H9 (cell line): ENCODE results near the gene PCDHA12. TPM values are rescaled to one million over a fixed set of nuclear protein-coding genes. Genes with fewer than 3 reads are reported as not detected.

Source experiments
- DNase-seq: peaks from one replicate; pipeline ENCODE4 v3.0.0-alpha.2; 2017
- H2AFZ ChIP-seq: one replicate; pipeline ENCODE4 v1.6.1; 2013; ENCODE audit warnings: mild to moderate bottlenecking, low read length, control low read depth, moderate library complexity
- H2AK5ac ChIP-seq: 2 replicates; pipeline ENCODE4 v1.6.1; 2013; ENCODE audit warnings: low read length, control low read depth, mixed read lengths; ENCODE audit not compliant: insufficient read length
- H2BK120ac ChIP-seq: one replicate; pipeline ENCODE4 v1.6.1; 2013; ENCODE audit warnings: low read depth, mild to moderate bottlenecking, low read length, control low read depth, inconsistent platforms; ENCODE audit not compliant: poor library complexity, severe bottlenecking
- H2BK12ac ChIP-seq: 2 replicates; pipeline ENCODE4 v1.6.1; 2013; ENCODE audit warnings: low read length, control low read depth, mixed read lengths, low read depth; ENCODE audit not compliant: insufficient read length
- H2BK15ac ChIP-seq: 2 replicates; pipeline ENCODE4 v1.6.1; 2013; ENCODE audit warnings: low read depth, low read length, control low read depth
- H2BK20ac ChIP-seq: one replicate; pipeline ENCODE4 v1.6.1; 2013; ENCODE audit warnings: low read depth, mild to moderate bottlenecking, low read length, control low read depth, inconsistent platforms; ENCODE audit not compliant: poor library complexity, severe bottlenecking
- H2BK5ac ChIP-seq: 2 replicates; pipeline ENCODE4 v1.6.1; 2013; ENCODE audit warnings: low read length, control low read depth, mixed read lengths; ENCODE audit not compliant: insufficient read length
- H3K14ac ChIP-seq: 2 replicates; pipeline ENCODE4 v1.6.1; 2013; ENCODE audit warnings: low read length, control low read depth; ENCODE audit not compliant: insufficient read depth
- H3K18ac ChIP-seq: 2 replicates; pipeline ENCODE4 v1.6.1; 2013; ENCODE audit warnings: low read depth, mild to moderate bottlenecking, mixed read lengths, low read length, control low read depth; ENCODE audit not compliant: insufficient read length
- H3K23ac ChIP-seq: 2 replicates; pipeline ENCODE4 v1.6.1; 2013; ENCODE audit warnings: low read length, control low read depth, mixed read lengths, low read depth; ENCODE audit not compliant: insufficient read length
- H3K23me2 ChIP-seq: 2 replicates; pipeline ENCODE4 v1.6.1; 2013; ENCODE audit warnings: low read depth, mild to moderate bottlenecking, mixed read lengths, low read length, control low read depth; ENCODE audit not compliant: insufficient read length, poor library complexity, severe bottlenecking
- H3K27ac ChIP-seq: 2 replicates; pipeline ENCODE4 v1.5.1; 2013; ENCODE audit warnings: low read length, control low read depth, mixed read lengths, low read depth; ENCODE audit not compliant: insufficient read length
- H3K27me3 ChIP-seq: 2 replicates; pipeline ENCODE4 v1.6.1; 2013; ENCODE audit warnings: low read length, control low read depth, inconsistent platforms; ENCODE audit not compliant: insufficient read depth
- H3K4ac ChIP-seq: 2 replicates; pipeline ENCODE4 v1.6.1; 2013; ENCODE audit warnings: low read depth, mild to moderate bottlenecking, control low read depth, inconsistent platforms, low read length, moderate library complexity
- H3K4me1 ChIP-seq: 2 replicates; pipeline ENCODE4 v1.6.1; 2013; ENCODE audit warnings: low read length, control low read depth, inconsistent platforms; ENCODE audit not compliant: insufficient read depth
- H3K4me2 ChIP-seq: 2 replicates; pipeline ENCODE4 v1.6.1; 2013; ENCODE audit warnings: low read length, control low read depth, mixed read lengths; ENCODE audit not compliant: insufficient read length, insufficient read depth
- H3K56ac ChIP-seq: 2 replicates; pipeline ENCODE4 v1.6.1; 2013; ENCODE audit warnings: low read depth, mild to moderate bottlenecking, mixed read lengths, low read length, control low read depth; ENCODE audit not compliant: insufficient read length
- H3K79me1 ChIP-seq: 2 replicates; pipeline ENCODE4 v1.6.1; 2013; ENCODE audit warnings: low read depth, mild to moderate bottlenecking, moderate library complexity, low read length, control low read depth, inconsistent platforms; ENCODE audit not compliant: insufficient read depth, poor library complexity, severe bottlenecking
- H3K79me2 ChIP-seq: 2 replicates; pipeline ENCODE4 v1.6.1; 2013; ENCODE audit warnings: low read length, control low read depth, inconsistent platforms; ENCODE audit not compliant: insufficient read depth
- H3K9ac ChIP-seq: 2 replicates; pipeline ENCODE4 v1.6.1; 2013; ENCODE audit warnings: low read length, control low read depth, mixed read lengths; ENCODE audit not compliant: insufficient read length; ENCODE audit errors: extremely low read depth
- H3K9me3 ChIP-seq: one replicate; pipeline ENCODE4 v1.6.1; 2013; ENCODE audit warnings: low read depth, low read length, inconsistent platforms; ENCODE audit not compliant: control insufficient read depth
- H3T11ph ChIP-seq: one replicate; pipeline ENCODE4 v1.6.1; 2013; ENCODE audit warnings: mild to moderate bottlenecking, low read length, control low read depth, inconsistent platforms
- H4K20me1 ChIP-seq: one replicate; pipeline ENCODE4 v1.6.1; 2013; ENCODE audit not compliant: control insufficient read depth, insufficient read length, insufficient read depth
- H4K5ac ChIP-seq: 2 replicates; pipeline ENCODE4 v1.6.1; 2013; ENCODE audit warnings: low read depth, mild to moderate bottlenecking, mixed read lengths, low read length, control low read depth; ENCODE audit not compliant: insufficient read length
- H4K8ac ChIP-seq: replicated peaks from 2 replicates; pipeline ENCODE4 v1.6.1; 2013; ENCODE audit warnings: low read length, control low read depth, mixed read lengths, low read depth; ENCODE audit not compliant: insufficient read length
- H4K91ac ChIP-seq: 2 replicates; pipeline ENCODE4 v1.6.1; 2013; ENCODE audit warnings: low read depth, mild to moderate bottlenecking, moderate library complexity, mixed read lengths, low read length, control low read depth; ENCODE audit not compliant: insufficient read length
- H3K27ac Mint-ChIP-seq, 3 experiments: 2 replicates in 2 of 3; 3 replicates in 1 of 3; pipeline ENCODE4 v1.8.0; 2020 to 2021; ENCODE audit warnings: mixed read lengths in 3 of 3, mild to moderate bottlenecking in 1 of 3, moderate library complexity in 1 of 3
- H3K27me3 Mint-ChIP-seq: 2 replicates; pipeline ENCODE4 v1.8.0; 2021; ENCODE audit warnings: low read depth, mild to moderate bottlenecking, moderate library complexity, mixed read lengths
- H3K36me3 Mint-ChIP-seq, 3 experiments: 2 replicates in 2 of 3; 3 replicates in 1 of 3; pipeline ENCODE4 v1.8.0; 2020 to 2021; ENCODE audit warnings: low read depth in 3 of 3, mixed read lengths in 3 of 3; ENCODE audit not compliant: insufficient read depth in 1 of 3
- H3K4me1 Mint-ChIP-seq, 2 experiments: 2 replicates each; pipeline ENCODE4 v1.8.0; 2020; ENCODE audit warnings: mixed read lengths in 2 of 2
- H3K4me3 Mint-ChIP-seq, 2 experiments: 2 replicates in 1 of 2; 3 replicates in 1 of 2; pipeline ENCODE4 v1.8.0; 2020 to 2021; ENCODE audit warnings: mild to moderate bottlenecking in 2 of 2, mixed read lengths in 2 of 2, moderate library complexity in 1 of 2
- H3K9me3 Mint-ChIP-seq, 2 experiments: 2 replicates in 1 of 2; 3 replicates in 1 of 2; pipeline ENCODE4 v1.8.0; 2020; ENCODE audit warnings: mild to moderate bottlenecking in 2 of 2, mixed read lengths in 2 of 2, moderate library complexity in 1 of 2
- WGBS: extraction: QIAGEN DNeasy Blood & Tissue Kit; methylation state at CpG from one replicate; pipeline ENCODE4 v1.1.7; 2013; ENCODE audit warnings: missing lambda C conversion rate, low lambda C conversion rate, mixed read lengths; ENCODE audit not compliant: insufficient read length; ENCODE audit errors: extremely low coverage; 5-methylcytosine and 5-hydroxymethylcytosine counted together
- total RNA-seq: library from RNA; stranded (reverse); gene quantifications from 2 replicates; pipeline ENCODE4 v1.2.1, GENCODE V29; 2021
- TF ChIP-seq, protein P1 (sequence below): fragments of 200-600 bp; sonication (generic); conservative IDR thresholded peaks from 3 replicates; pipeline ENCODE4 v1.8.0; 2021; ENCODE audit warnings: antibody characterized with exemption, mild to moderate bottlenecking

PCDHA12 gene
- total RNA-seq, 1 experiment from 2014 or later = 7.2 TPM

DNA sequence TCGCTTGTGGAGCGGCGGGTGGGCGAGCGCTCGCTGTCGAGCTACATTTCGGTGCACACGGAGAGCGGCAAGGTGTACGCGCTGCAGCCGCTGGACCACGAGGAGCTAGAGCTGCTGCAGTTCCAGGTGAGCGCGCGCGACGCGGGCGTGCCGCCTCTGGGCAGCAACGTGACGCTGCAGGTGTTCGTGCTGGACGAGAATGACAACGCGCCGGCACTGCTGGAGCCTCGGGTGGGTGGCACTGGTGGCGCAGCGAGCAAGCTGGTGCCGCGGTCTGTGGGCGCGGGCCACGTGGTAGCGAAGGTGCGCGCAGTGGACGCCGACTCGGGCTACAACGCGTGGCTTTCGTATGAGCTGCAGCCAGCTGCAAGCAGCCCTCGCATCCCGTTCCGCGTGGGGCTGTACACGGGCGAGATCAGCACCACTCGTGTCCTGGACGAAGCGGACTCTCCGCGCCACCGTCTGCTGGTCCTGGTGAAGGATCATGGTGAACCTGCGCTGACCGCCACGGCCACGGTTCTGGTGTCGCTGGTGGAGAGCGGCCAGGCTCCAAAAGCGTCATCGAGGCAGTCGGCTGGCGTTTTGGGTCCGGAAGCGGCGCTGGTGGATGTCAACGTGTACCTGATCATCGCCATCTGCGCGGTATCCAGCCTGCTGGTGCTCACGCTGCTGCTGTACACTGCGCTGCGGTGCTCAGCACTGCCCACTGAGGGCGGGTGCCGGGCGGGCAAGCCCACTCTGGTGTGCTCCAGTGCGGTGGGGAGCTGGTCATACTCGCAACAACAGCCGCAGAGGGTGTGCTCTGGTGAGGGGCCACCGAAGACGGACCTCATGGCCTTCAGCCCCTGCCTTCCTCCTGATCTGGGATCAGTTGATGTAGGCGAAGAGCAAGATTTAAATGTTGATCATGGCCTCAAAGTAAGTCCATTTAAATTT lies 32.0 kb upstream of the PCDHA12 start:
- no CpG with 5 or more reads among the region's 87 CpGs for WGBS
- no peak overlapping the region for H2BK15ac ChIP-seq
- 0 out of 4 replicates have a peak, but pooled peaks cover 0 to 2% of the 10 kb centered on the region in 2 experiments for H3K4me1 Mint-ChIP-seq

More for the DNA sequence above, 32.0 kb upstream of the PCDHA12 start:
- Histone ChIP-seq H4K91ac (no peak overlapping the region), H3T11ph (no peak overlapping the region), H4K5ac (no peak overlapping the region), H3K27me3 (no peaks in the 10 kb centered on the region), H3K56ac (no peak overlapping the region), H2BK20ac (no peak overlapping the region), H3K27ac (no peak overlapping the region), H3K4me2 (no peak overlapping the region), H3K9me3 (no peaks in the 10 kb centered on the region), H2BK12ac (no peak overlapping the region), H2BK120ac (no peak overlapping the region), H2AFZ (no peak overlapping the region), H4K20me1 (no peaks in the 10 kb centered on the region), H2AK5ac (no peak overlapping the region), H3K23me2 (no peaks in the 10 kb centered on the region), H3K14ac (no peak overlapping the region; the same call in 1 of the 2 replicates), H3K18ac (no peak overlapping the region), H4K8ac (no peak overlapping the region), H3K4me1 (no peaks in the 10 kb centered on the region), H3K23ac (no peak overlapping the region), H3K79me1 (no peaks in the 10 kb centered on the region), H3K9ac (no peak overlapping the region), H3K79me2 (no peaks in the 10 kb centered on the region), H2BK5ac (no peak overlapping the region), H3K4ac (no peak overlapping the region)
- H3K4me3 Mint-ChIP-seq = no peak overlapping the region
- H3K9me3 Mint-ChIP-seq = peaks cover 2 to 5% of the 10 kb centered on the region in 2 experiments; a peak in 4 of 5 replicates
- H3K36me3 Mint-ChIP-seq = peaks cover 6 to 24% (median 8%) of the 10 kb centered on the region in 3 experiments; a peak in 6 of 7 replicates
- no peaks in the 10 kb centered on the region; the same call in 1 of the 2 replicates for H3K27me3 Mint-ChIP-seq
- TF ChIP-seq, protein P1, sequence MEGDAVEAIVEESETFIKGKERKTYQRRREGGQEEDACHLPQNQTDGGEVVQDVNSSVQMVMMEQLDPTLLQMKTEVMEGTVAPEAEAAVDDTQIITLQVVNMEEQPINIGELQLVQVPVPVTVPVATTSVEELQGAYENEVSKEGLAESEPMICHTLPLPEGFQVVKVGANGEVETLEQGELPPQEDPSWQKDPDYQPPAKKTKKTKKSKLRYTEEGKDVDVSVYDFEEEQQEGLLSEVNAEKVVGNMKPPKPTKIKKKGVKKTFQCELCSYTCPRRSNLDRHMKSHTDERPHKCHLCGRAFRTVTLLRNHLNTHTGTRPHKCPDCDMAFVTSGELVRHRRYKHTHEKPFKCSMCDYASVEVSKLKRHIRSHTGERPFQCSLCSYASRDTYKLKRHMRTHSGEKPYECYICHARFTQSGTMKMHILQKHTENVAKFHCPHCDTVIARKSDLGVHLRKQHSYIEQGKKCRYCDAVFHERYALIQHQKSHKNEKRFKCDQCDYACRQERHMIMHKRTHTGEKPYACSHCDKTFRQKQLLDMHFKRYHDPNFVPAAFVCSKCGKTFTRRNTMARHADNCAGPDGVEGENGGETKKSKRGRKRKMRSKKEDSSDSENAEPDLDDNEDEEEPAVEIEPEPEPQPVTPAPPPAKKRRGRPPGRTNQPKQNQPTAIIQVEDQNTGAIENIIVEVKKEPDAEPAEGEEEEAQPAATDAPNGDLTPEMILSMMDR = no peak
- no peak for DNase-seq
- no peak overlapping the region; a peak in 1 of 7 replicates for H3K27ac Mint-ChIP-seq
